GM19397 (cell line): Measurements from ENCODE around the gene ATP7A.
"Not testable (repeated sequence)": the region's sequence is repeated elsewhere in the genome, so short reads cannot be mapped to it uniquely, and the experiment has no call there.

Source experiments
- ATAC-seq: cut with Tn5 transposase; IDR thresholded peaks from one replicate; pipeline ENCODE4 v1.9.1; 2021; ENCODE audit warnings: mild to moderate bottlenecking, moderate library complexity; ENCODE audit not compliant: unreplicated experiment

Gene ATP7A

DNA sequence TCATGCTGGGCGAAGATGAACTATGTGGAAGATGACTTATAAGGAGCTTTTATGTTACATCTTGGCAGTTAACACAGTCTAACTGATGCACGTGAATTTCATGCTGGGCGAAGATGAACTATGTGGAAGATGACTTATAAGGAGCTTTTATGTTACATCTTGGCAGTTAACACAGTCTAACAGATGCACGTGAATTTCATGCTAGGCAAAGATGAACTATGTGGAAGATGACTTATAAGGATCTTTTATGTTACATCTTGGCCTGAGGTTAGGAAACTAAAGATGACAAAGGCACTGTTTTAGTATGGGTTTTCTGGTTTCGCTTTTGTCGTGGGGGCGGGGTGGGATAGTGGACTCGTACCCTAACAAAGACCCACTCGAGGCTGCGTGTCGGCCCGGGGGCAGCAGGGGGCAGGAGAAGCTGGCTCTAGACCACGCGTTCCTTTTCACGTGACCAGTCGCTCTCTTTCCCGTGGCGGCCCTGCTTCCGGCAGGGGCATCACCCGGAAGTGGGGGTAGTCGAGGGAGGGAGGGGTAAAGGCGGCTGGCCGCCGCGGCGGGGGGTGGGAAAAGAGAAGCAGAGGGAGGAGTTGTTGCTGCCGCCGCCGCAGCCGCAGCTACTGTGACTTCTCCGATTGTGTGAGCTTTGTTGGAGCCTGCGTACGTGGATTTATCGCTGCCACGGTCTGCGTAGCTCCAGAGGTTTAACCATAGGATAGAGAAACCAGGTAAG, at the start of gene ATP7A:
Gene ATP7A, plus strand, starts transcription at position 586 of the 733 bp plus-strand sequence. CDS start 60,949 bp downstream, outside the sequence.
- peak; percentile 98 for ATAC-seq

DNA sequence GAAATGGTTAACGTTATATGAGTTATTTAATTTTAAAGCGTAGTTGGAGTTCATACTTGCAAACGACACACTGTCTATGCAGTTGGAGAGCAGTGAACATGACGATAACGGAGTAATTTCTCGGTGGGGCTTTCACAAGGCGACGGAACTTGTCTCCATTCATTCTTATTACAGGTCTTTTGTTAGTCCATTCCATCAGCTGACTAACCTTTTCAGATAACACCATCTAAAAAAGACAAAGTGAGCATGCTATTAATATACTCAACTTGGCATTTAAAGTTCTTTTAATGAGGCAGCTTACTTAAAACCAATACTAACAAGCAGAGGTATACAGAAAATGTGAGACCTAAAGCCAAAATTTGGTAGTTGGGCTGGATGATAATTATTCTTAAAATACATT, 35.1 kb upstream of the ATP7A start:
- no peak for ATAC-seq

DNA sequence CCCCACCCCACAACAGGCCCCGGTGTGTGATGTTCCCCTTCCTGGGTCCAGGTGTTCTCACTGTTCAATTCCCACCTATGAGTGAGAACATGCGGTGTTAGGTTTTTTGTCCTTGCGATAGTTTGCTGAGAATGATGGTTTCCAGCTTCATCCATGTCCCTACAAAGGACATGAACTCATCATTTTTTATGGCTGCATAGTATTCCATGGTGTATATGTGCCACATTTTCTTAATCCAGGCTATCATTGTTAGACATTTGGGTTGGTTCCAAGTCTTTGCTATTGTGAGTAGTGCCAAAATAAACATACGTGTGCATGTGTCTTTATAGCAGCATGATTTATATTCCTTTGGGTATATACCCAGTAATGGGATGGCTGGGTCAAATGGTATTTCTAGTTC, 29.1 kb upstream of the ATP7A start:
- not testable (repeated sequence) for ATAC-seq

DNA sequence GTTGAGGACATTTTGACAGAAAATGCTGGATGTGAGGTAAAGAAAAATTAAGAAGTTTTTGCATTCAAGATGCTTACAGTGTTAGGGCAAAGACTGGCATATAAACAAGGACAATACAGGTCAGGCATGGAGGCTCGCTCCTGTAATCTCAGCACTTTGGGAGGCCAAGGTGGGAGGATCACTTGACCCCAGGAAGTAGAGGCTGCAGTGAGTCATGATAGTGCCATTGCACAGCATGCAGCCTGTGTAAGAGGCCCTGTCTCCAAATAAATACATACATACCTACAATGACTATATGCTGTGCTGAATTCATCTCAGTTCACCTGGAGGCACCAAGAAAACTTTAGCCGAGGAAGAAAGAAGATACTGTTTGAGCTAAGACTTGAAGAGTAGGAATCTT, 17.6 kb upstream of the ATP7A start:
- no peak for ATAC-seq

DNA sequence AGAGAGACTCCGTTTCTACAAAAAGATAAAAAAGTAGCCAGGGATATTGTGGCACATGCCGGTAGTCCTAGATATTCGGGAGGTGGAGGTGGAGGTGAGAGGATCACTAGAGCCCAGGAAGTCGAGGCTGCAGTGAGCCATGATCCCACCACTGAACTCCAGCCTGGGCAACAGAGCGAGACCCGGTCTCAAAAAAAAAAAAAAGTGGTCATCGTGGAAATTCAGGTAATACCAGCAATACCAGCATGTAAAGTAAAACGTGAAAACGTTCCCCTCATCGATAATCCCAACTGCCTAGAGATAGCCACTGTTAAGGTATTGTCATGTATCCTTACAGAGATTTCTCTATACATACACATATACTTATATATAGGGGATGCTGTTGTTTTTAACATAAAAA, 16.8 kb upstream of the ATP7A start:
- ATAC-seq, result no peak

DNA sequence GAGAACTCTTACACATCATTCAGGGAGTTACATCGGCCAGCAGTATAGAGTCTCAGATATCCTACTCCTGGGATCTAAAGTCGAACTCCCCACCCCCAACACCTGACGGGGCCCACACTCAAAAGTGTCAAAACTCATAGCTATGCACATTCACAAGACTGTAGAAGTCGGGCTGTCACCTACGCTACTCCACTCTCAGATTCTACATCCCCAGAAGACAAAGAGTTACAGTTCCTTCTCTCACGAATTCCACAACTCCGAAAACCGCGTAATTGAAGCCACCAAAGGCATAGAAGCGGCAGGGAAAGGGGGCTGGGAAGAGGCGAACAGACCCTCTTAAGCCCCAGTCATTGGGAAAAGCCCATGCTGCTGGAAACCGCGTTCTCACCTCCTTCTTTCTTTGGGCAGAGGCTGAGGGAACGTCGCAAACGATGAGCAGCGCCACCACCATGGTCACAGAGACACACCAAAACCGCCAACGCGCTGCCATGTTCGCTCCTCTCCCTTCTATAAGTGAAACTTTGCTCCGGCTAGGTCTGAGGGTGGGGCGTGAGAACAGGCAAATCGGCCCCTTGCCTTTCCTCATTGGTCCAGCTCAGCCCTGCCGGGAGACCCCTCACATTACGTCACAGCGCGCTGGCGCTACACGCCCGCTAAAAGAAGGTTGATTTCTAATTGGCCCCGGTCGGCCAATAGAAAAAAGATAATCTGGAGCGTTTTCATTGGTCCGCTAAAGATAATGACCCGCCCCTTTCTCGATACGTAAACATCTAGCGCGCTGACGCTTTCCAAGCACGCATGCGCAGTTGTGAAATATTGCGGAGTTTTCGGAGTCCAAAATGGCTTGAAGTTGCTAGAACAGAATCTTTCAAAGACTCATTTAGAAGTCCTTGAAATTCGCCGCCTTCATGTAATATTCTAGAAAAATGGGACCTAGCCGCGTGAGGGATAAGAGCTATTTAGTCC, 15.3 kb upstream of the ATP7A start, which contains the start of gene MAGT1:
Gene MAGT1, minus strand, starts transcription at position 515 of the 966 bp plus-strand sequence. Its CDS starts 25 bp downstream, at position 490.
- peak; percentile 96 for ATAC-seq

DNA sequence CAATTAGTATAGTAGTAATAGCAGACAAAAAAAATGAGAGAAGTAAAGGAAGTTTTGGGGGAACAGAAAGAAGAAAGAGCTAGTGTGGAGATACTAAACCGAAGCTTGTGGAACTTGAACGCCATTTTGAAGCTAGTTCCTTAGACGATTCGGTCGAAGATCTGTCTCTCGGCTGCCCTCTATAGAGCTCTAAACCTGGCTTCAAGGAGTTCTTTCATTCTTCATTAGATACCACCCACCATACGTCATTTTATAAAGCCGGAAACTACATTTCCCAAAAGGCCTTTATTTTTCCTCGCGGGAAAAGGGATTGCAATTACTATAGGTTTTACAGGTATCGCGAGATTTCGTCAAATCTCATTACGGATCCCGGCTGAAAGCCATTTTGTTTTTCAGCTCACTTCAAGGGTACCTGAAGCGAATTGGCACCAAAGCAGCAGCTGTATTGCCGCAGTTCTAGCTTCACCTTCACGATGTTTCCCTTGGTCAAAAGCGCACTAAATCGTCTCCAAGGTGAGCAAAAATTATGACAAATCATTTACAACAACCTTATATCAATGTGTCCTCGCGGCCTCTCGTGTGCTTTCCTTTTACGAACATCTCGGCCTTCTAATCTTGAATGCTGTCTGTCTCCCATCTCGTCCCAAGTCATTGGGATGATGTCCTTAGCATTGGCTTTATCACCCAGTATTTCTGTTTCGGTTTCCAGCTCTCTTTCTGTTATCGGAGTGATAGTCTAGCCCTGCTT, 11.2 kb upstream of the ATP7A start, which contains the start of gene COX7B:
Gene COX7B, plus strand, starts transcription at position 388 of the 748 bp plus-strand sequence. Its CDS starts 86 bp downstream, at position 474.
- ATAC-seq, result peak; percentile 52

DNA sequence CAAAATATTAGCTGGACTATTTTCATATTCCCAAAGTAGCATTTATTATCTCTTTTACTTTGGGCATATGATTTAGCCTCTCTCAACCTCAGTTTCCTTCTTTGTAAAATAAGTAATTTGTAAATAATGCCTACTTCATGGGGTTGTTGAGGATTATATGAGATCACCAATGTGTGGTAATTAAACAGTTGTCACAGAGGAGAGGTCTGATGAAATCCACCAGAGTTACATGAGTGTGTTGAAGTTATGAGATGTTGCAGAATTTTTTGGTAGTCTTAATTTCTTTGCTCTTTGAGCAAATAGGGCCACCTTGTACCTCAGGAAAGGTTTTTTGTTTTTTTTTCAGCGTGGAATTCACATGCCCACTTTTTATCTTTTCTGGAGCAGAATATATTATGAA, 9.8 kb upstream of the ATP7A start:
- ATAC-seq, result no peak

DNA sequence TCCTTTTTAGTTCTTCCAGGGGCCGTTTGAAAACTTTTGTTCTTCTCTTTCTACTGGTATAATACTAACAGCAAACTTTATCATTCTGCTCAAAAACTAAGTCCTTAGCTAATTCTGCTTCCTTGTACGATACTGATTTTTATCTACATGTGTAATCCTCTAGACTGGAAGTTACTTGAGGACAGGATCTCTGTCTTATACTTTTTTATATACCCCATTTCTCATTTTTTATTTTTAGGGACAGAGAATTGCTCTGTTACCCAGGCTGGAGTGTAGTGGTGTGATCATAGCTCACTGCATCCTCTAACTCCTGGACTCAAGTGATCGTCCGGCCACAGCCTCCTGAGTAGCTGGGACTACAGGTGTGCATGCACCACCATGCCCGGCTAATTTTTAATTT, 9.0 kb upstream of the ATP7A start:
- ATAC-seq, result no peak

DNA sequence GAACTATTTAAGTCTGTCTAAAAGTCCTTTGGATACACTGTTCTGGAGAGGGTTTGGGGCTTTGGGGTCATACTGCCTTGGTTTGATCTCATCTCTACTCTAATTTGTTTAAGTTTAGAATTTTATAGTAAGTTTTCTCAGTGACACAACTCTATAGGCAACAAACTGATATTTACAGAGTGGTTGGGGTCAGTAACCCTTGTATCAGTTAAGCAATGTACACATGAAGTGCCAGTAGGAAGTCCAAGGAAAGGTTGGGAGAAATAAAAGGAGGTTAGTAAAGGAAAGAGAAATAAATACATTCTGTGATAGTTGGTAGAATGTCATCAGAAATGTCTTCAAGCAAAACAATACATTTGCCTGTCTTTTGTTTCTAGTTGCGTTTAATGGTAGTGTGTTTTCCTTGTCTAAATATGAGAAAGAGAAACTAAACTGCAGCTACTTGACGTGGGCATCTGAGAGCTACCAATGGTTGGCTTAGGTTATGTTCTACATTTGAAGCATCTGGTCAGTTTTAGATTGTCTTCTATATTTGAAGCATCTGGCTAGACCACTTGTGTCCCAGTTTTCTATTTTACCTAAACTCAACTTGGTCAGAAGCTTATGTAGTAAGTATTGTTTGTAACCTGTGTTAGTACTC, 6.9 kb downstream of the ATP7A start:
- no peak for ATAC-seq

DNA sequence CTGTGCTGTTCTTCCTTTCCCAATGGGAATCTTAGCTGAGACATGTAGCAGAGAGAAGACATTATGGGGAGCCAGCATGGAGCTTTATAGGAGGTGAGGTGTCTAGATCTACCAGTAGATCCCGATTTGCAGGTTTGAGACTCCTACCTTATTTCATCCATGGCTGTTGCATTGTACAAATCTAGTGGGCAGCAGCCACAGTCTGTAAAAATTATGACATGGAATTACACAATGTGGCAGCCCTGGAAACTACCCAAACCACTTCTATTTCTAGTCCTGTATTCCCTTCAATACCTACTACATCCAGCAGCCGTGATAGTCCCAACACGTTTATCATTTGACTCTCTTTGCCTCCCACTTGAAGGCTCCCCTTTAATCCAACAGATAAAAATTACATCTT, 8.1 kb downstream of the ATP7A start:
- ATAC-seq, result no peak

DNA sequence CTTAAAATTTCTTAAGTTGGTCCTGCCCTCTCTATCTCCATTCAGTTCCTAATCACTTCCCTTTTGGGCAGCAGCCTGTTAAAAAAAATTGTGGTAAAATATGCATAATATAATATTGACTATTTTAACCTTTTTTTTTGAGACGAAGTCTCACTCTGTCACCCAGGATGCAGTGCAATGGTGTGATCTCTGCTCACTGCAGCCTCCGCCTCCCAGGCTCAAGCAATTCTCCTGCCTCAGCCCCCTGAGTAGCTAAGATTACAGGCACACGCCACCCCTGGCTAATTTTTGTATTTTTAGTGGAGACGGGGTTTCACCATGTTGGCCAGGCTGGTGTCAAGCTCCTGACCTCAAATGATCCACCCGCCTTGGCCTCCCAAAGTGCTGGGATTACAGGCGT, 8.9 kb downstream of the ATP7A start:
- not testable (repeated sequence) for ATAC-seq

DNA sequence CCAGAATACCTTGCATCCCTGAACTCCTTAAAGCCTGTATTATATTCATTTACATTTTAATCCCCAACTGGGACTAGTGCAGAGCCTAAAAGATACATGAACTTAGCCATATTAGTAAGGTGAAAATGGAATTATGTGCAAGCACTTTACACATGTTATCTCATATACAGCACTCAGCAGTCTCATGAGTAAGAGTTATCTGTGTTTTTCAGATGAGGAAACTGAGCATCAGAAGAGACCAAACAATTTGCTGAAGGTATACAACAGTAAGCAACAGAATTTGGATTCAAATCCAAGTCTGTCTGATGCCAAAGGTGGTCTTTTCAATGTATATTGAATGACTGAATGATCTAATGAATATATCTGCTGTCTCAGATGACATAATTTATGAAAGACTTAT, 12.3 kb downstream of the ATP7A start:
- ATAC-seq, result no peak

DNA sequence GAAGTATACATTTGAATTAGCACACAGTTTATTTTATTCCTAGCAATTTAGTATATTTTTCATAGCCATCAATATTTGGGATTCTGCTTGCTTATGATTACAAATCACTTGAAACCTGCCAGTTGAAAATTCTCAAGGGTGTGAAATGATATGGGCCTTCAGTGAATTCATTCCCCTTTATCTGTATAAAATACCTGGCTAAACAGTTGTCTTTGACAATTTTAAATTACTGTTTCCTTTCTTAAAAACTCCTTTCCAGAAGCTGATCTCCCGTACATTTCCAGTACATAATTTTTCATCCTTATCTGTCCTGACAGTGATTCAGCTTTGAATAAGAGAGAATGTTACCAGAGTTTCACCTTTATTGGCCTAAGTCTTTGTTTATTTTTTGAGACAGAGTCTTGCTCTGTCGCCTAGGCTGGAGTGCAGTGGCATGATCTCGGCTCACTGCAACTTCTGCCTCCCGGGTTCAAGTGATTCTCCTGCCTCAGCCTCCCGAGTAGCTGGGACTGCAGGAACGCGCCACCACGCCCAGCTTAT, 13.9 kb downstream of the ATP7A start:
- no peak for ATAC-seq

DNA sequence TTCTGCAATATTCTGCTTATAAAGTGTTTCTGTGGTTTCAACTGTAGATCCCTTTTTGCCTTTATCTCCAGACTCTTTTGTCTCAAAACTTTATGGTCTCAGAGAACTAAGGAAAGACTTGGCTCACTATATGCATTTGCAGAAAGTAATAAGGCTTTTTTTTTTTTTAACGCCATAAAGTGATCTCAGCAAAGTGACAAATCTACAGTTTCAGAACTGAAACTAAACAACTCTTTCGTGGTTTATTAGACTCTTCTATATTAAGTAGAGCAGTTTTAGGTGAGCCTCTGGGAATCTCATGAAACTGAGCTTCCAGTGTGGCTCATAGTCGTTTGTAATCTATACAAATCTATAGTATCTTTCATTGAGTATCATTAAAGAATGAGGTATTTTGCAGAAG, 15.3 kb downstream of the ATP7A start:
- ATAC-seq, result no peak

DNA sequence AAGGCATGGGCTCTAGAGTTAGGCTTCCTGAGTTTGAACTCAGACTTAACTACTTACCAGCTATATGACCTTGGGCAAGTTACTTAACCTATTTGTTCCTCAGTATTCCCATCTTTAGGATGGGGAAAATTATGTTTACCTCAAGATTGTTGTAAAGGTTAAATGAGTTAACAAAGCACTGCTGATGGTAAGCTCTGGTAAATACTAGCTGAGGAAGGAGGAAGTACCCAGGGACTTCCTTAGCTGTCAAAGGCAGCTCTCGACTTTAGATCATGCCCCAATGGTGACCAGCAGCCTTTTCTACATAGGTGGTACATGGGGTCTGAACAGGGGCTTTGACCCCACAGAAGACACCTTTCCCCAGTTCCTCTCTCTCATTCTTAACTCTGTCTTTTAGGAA, 20.1 kb downstream of the ATP7A start:
- ATAC-seq, result no peak

DNA sequence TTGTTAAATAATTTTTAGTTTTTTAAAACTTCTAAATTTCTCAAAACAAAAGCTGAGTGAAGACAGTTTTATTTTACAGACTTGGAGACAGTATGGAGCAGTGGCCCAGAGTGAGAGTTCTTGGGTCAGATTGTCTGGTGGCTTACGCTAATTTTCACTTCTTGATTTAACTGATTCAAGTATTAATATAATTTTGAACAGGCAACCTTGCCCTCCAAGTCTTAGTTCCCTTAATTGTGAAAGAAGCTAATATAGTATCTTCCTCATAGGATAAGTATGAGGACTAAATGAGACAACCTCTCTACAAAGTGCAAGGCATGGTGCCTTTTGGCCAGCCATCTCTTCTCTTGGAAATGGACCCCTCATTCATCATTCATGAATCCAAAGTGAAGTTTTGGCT, 25.4 kb downstream of the ATP7A start:
- no peak for ATAC-seq

DNA sequence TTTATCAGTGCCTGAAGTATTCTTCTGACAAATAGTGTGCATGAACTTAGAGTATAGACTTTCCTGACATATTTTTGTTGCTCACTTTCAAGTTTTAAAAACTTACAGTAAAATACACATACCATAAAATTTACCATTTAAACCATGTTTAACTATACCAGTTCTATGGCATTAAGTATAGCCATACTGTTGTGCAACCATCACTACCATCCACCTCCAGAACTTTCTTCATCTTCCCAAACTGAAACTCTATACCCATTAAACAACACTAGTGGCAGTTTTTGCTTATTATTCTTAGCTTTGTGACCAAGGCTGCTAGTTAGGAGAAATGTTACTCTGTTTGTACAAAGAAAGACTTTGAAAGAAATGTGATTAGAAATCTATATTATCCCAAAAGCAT, 25.8 kb downstream of the ATP7A start:
- no peak for ATAC-seq

DNA sequence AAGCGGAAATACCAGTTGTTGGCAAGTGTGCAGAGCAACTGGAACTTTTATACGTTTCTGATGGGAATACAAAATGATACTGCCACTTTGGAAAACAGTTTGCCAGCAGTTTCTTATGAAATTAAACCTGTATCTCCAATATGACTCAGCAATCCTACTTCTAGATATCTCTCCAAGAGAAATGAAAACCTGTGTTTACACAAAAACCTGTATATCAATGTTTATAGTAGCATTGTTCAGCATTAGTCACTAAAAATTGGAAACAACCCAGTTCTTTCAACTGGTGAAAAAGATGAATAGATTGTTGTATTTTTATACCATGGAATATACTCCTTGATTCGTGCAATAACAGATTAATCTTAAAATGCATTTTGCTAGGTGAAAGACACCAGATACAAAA, 26.8 kb downstream of the ATP7A start:
- no peak for ATAC-seq

DNA sequence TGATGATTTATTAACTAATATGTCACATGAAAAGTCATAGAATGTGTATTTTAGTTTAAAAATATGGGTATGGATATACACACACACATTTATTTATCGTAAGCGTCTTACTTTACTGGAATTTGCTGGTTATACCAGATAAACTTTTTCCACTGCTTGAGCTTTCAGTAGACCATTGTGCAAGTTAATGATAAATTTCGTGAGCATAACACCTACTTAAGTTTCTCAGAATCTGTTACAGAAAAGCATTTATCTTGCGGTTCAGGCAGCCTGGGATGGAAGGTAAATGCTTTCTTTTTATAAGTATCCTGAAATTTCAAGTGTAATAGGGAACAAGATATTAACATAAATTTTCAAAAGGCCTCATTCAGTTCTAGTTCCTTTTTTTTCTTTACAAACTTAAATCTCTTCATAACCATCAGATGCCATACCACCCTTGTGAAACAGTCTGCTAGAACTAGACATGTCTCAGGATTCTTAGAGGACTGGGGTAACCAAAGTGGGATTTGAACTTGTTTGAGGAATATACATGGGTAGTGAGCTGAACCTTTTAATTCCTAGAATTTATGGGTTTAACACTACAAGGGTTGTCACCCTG, 27.7 kb downstream of the ATP7A start:
- no peak for ATAC-seq
